MM.1S (cell line): ENCODE data around the gene CENPU.

Experiments used
- CTCF ChIP-seq: fragments of 300-600 bp; sonication (generic); IDR thresholded peaks from 2 replicates; pipeline ENCODE4 v1.5.1; 2016; ENCODE audit warnings: antibody characterized with exemption, low read length, mixed read lengths
- EZH2 ChIP-seq: fragments of 300-600 bp; sonication (generic); optimal IDR thresholded peaks from 2 replicates; pipeline ENCODE3; 2017; ENCODE audit warnings: low read depth, mild to moderate bottlenecking, antibody characterized with exemption, low read length, mixed read lengths
- EZH2phosphoT487 ChIP-seq: fragments of 300-600 bp; sonication (generic); IDR thresholded peaks from 2 replicates; pipeline ENCODE4 v1.6.1; 2018; ENCODE audit warnings: antibody characterized with exemption, low read length

GRCh38 chr4:184778325-184778724 lies 44.4 kb upstream of the CENPU start:
- no peak for TF ChIP-seq CTCF
- TF ChIP-seq EZH2phosphoT487 = no peak
- TF ChIP-seq EZH2 = no peak
